Measurements from ENCODE around the gene GDF15.

The GDF15 gene

GRCh38 chr19:18424122-18424889 lies 38.3 kb downstream of the GDF15 start:
- no peaks in the 10 kb centered on the region for H3K79me2 ChIP-seq (ENCODE audit: insufficient read depth, low read length)

GRCh38 chr19:18424890-18425514 lies 39.0 kb downstream of the GDF15 start:
- no peak for TF ChIP-seq EZH2phosphoT487 (conservative IDR thresholded peaks at IDR 0.05; ENCODE audit: low read length)
- TF ChIP-seq, protein P1, sequence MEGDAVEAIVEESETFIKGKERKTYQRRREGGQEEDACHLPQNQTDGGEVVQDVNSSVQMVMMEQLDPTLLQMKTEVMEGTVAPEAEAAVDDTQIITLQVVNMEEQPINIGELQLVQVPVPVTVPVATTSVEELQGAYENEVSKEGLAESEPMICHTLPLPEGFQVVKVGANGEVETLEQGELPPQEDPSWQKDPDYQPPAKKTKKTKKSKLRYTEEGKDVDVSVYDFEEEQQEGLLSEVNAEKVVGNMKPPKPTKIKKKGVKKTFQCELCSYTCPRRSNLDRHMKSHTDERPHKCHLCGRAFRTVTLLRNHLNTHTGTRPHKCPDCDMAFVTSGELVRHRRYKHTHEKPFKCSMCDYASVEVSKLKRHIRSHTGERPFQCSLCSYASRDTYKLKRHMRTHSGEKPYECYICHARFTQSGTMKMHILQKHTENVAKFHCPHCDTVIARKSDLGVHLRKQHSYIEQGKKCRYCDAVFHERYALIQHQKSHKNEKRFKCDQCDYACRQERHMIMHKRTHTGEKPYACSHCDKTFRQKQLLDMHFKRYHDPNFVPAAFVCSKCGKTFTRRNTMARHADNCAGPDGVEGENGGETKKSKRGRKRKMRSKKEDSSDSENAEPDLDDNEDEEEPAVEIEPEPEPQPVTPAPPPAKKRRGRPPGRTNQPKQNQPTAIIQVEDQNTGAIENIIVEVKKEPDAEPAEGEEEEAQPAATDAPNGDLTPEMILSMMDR (IDR thresholded peaks at IDR 0.05; ENCODE audit: insufficient read depth, low read length, poor library complexity, severe bottlenecking), result no peak
- no peak overlapping the region for H3K4me3 ChIP-seq (ENCODE audit: insufficient read depth, low read length, poor library complexity, severe bottlenecking)
- no peak overlapping the region for H3K4me2 ChIP-seq (ENCODE audit: low read depth, low read length, poor library complexity, severe bottlenecking)
- H3K27me3 ChIP-seq (ENCODE audit: low read length), result no peaks in the 10 kb centered on the region
- H4K20me1 ChIP-seq (ENCODE audit: low read depth, low read length), result no peaks in the 10 kb centered on the region
- no peaks in the 10 kb centered on the region for H3F3A ChIP-seq (ENCODE audit: insufficient read depth)
- no peaks in the 10 kb centered on the region for H3K36me3 ChIP-seq (ENCODE audit: low read length)
- no peaks in the 10 kb centered on the region for H3K79me2 ChIP-seq (ENCODE audit: insufficient read depth, low read length)
- H3K9ac ChIP-seq (ENCODE audit: low read length), result no peak overlapping the region
- H3K27ac ChIP-seq (ENCODE audit: low read depth, low read length), result no peak overlapping the region
- H3K9me3 ChIP-seq (ENCODE audit: insufficient read depth, low read length), result no peaks in the 10 kb centered on the region
- H2AFZ ChIP-seq (ENCODE audit: low read depth, low read length, severe bottlenecking), result no peak overlapping the region
- no peaks in the 10 kb centered on the region for H3K9me2 ChIP-seq (replicated peaks; ENCODE audit: insufficient read depth, low read length)

More at GRCh38 chr19:18424122-18424889, 38.3 kb downstream of the GDF15 start:
- TF ChIP-seq EZH2phosphoT487 (conservative IDR thresholded peaks at IDR 0.05; ENCODE audit: low read length), result no peak
- TF ChIP-seq, protein P1 (IDR thresholded peaks at IDR 0.05; ENCODE audit: insufficient read depth, low read length, poor library complexity, severe bottlenecking), result no peak
- no peak overlapping the region for H3K4me3 ChIP-seq (ENCODE audit: insufficient read depth, low read length, poor library complexity, severe bottlenecking)
- H3K4me2 ChIP-seq (ENCODE audit: low read depth, low read length, poor library complexity, severe bottlenecking), result no peak overlapping the region
- H3K27ac ChIP-seq (ENCODE audit: low read depth, low read length), result no peak overlapping the region
- no peaks in the 10 kb centered on the region for H3K9me2 ChIP-seq (replicated peaks; ENCODE audit: insufficient read depth, low read length)
- H3K36me3 ChIP-seq (ENCODE audit: low read length), result no peaks in the 10 kb centered on the region
- H4K20me1 ChIP-seq (ENCODE audit: low read depth, low read length), result no peaks in the 10 kb centered on the region
- no peaks in the 10 kb centered on the region for H3F3A ChIP-seq (ENCODE audit: insufficient read depth)
- no peak overlapping the region for H3K9ac ChIP-seq (ENCODE audit: low read length)
- no peaks in the 10 kb centered on the region for H3K9me3 ChIP-seq (ENCODE audit: insufficient read depth, low read length)
- H2AFZ ChIP-seq (ENCODE audit: low read depth, low read length, severe bottlenecking), result no peak overlapping the region
- no peaks in the 10 kb centered on the region for H3K27me3 ChIP-seq (ENCODE audit: low read length)

DNA sequence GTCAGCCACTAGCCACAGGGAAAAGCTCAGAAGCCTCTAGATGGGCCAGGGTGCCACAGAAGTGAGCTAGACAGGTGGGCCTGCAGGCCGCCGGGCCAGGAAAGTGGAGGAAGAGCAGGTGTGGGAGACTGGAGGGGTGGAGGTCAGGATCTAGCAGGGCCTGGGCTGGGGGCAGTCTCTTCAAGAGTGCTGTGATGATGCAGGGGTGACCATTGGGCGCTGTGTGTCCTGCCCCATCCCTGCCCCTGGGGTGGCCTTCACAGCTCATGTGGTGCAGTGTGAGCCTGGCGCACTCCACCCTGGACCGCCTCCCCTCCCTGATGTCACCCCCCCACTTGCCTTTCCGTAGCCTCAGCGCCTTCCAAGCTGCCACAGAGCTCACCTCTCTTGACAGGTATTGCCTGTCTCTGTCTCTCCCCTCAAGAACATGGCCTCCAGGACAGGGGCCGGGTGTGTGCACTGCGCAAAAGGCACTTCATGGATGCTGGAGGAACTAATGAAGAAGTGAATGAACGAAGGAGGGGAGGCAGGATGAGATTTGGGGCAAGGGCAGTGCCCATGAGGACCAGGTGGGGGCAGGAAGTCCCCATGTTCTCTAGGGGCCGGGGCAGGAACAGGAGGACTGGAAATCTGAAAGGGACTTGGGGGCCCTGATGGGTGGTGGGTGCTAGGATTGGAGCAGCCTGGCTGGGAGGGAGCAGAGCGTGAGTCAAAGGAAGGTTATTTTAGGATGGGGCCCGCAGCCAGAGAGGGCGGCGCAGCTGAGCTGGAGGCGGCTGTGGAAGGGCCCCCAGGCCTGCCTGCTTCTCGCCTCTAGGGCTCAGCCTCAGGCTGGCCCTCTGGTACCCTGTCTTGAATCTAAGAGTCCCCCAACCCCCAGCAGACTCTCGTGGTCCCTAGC lies 39.8 kb downstream of the GDF15 start:
- Histone ChIP-seq H3K4me3 (ENCODE audit: insufficient read depth, low read length, poor library complexity, severe bottlenecking) (no peak overlapping the region), H3K79me2 (ENCODE audit: insufficient read depth, low read length) (no peaks in the 10 kb centered on the region), H2AFZ (ENCODE audit: low read depth, low read length, severe bottlenecking) (no peak overlapping the region)

More for the DNA sequence above, 39.8 kb downstream of the GDF15 start:
- no peak overlapping the region for H3K27ac ChIP-seq (ENCODE audit: low read depth, low read length)
- no peaks in the 10 kb centered on the region for H4K20me1 ChIP-seq (ENCODE audit: low read depth, low read length)
- no peaks in the 10 kb centered on the region for H3K27me3 ChIP-seq (ENCODE audit: low read length)
- H3K4me2 ChIP-seq (ENCODE audit: low read depth, low read length, poor library complexity, severe bottlenecking), result no peak overlapping the region
- no peak for TF ChIP-seq EZH2phosphoT487 (conservative IDR thresholded peaks at IDR 0.05; ENCODE audit: low read length)
- TF ChIP-seq, protein P1 (IDR thresholded peaks at IDR 0.05; ENCODE audit: insufficient read depth, low read length, poor library complexity, severe bottlenecking), result no peak
- H3K36me3 ChIP-seq (ENCODE audit: low read length), result no peaks in the 10 kb centered on the region
- H3F3A ChIP-seq (ENCODE audit: insufficient read depth), result no peaks in the 10 kb centered on the region
- H3K9me3 ChIP-seq (ENCODE audit: insufficient read depth, low read length), result no peaks in the 10 kb centered on the region
- H3K9me2 ChIP-seq (replicated peaks; ENCODE audit: insufficient read depth, low read length), result no peaks in the 10 kb centered on the region
- no peak overlapping the region for H3K9ac ChIP-seq (ENCODE audit: low read length)
